Naive thymus-derived CD4-positive, alpha-beta T cell (primary cell): Measurements from ENCODE around the gene SALL4. TPM values are rescaled to one million over a fixed set of nuclear protein-coding genes. Genes with fewer than 3 reads are reported as not detected.

Source experiments
- ATAC-seq: fragments of 150-1000 bp; cut with Tn5 transposase; 2 replicates; pipeline ENCODE4 v1.10.0; 2021; ENCODE audit warnings: mild to moderate bottlenecking, moderate library complexity
- CTCF ChIA-PET: fragments of 350-600 bp; sonication (Branson Sonifier 250); formaldehyde crosslinking; loops from one replicate; lab custom pipeline; 2021; ENCODE audit warnings: antibody characterized with exemption; lab: Charles Lee
- POLR2A ChIA-PET: fragments of 350-600 bp; sonication (Branson Sonifier 250); formaldehyde crosslinking; loops from one replicate; lab custom pipeline; 2021; ENCODE audit warnings: antibody characterized with exemption, inconsistent platforms; lab: Charles Lee
- DNase-seq, 9 donors: peaks; one replicate each; pipeline versions ENCODE4 v3.0.0 to v3.0.0-alpha.2; 2020 to 2022; ENCODE audit warnings: mixed read lengths in 1 of 9
- H3K27ac ChIP-seq: one replicate; pipeline ENCODE4 v1.7.0; 2013; ENCODE audit warnings: mild to moderate bottlenecking, low read depth, low read length, moderate library complexity
- H3K27me3 ChIP-seq, 2 donors: one replicate each; pipeline ENCODE4 v1.7.0; 2013; ENCODE audit warnings: low read length in 2 of 2, mild to moderate bottlenecking in 2 of 2, moderate library complexity in 2 of 2; ENCODE audit not compliant: control insufficient read depth in 2 of 2, insufficient read depth in 2 of 2
- H3K36me3 ChIP-seq, 3 experiments: 1 replicate in 2 of 3; 2 replicates in 1 of 3; pipeline ENCODE4 v1.7.0; 2013; ENCODE audit warnings: low read length in 3 of 3, mild to moderate bottlenecking in 3 of 3, moderate library complexity in 1 of 3; ENCODE audit not compliant: insufficient read depth in 3 of 3, control insufficient read depth in 2 of 3
- H3K4me1 ChIP-seq, 2 donors: one replicate each; pipeline ENCODE4 v1.7.0; 2013; ENCODE audit warnings: low read length in 2 of 2, mild to moderate bottlenecking in 2 of 2, moderate library complexity in 1 of 2; ENCODE audit not compliant: control insufficient read depth in 2 of 2, insufficient read depth in 2 of 2
- H3K4me3 ChIP-seq: 2 replicates; pipeline ENCODE4 v1.7.0; 2013; ENCODE audit warnings: mild to moderate bottlenecking, low read length
- H3K9me3 ChIP-seq, 3 experiments: 1 replicate in 2 of 3; 2 replicates in 1 of 3; pipeline ENCODE4 v1.7.0; 2013; ENCODE audit warnings: low read length in 3 of 3; ENCODE audit not compliant: control insufficient read depth in 2 of 3
- H3K27ac Mint-ChIP-seq, 9 donors: one replicate each; pipeline ENCODE4 v1.8.0; 2020 to 2022; ENCODE audit warnings: mixed read lengths in 9 of 9, mild to moderate bottlenecking in 8 of 9, moderate library complexity in 5 of 9, inconsistent platforms in 2 of 9
- H3K27me3 Mint-ChIP-seq, 5 donors: one replicate each; pipeline ENCODE4 v1.8.0; 2021 to 2022; ENCODE audit warnings: mixed read lengths in 5 of 5, mild to moderate bottlenecking in 1 of 5
- H3K36me3 Mint-ChIP-seq, 5 donors: one replicate each; pipeline ENCODE4 v1.8.0; 2020 to 2022; ENCODE audit warnings: mixed read lengths in 5 of 5, mild to moderate bottlenecking in 3 of 5, inconsistent platforms in 1 of 5
- H3K4me1 Mint-ChIP-seq, 7 donors: one replicate each; pipeline ENCODE4 v1.8.0; 2020 to 2022; ENCODE audit warnings: mixed read lengths in 7 of 7, mild to moderate bottlenecking in 3 of 7, inconsistent platforms in 1 of 7
- H3K4me3 Mint-ChIP-seq, 10 donors: one replicate each; pipeline ENCODE4 v1.8.0; 2020 to 2022; ENCODE audit warnings: mild to moderate bottlenecking in 10 of 10, mixed read lengths in 10 of 10, moderate library complexity in 6 of 10, inconsistent platforms in 2 of 10
- H3K9me3 Mint-ChIP-seq, 11 donors: one replicate each; pipeline ENCODE4 v1.8.0; 2020 to 2022; ENCODE audit warnings: mixed read lengths in 11 of 11, mild to moderate bottlenecking in 4 of 11, inconsistent platforms in 1 of 11, moderate library complexity in 1 of 11
- intact Hi-C, 2 donors: fragments of 100-400 bp; cut with micrococcal nuclease; formaldehyde crosslinking; loops; one replicate each; pipeline ENCODE4 v1.15.1; 2023
- polyA plus RNA-seq, 2 donors: library from polyadenylated mRNA; unstranded; fragments of 300-500 nt; fragmentation: Illumina TruSeq; gene quantifications; one replicate each; pipeline ENCODE4 v1.2.3, GENCODE V29; 2021
- total RNA-seq, 6 experiments: library from RNA in 5 of 6; stranded (reverse) in 5 of 6; gene quantifications; 1 replicate in 5 of 6; 2 replicates in 1 of 6; pipeline ENCODE4 v1.2.3 and lab custom pipeline; 2021 to 2026

SALL4 gene
- total RNA-seq, result under 1 TPM in 3 of 5 experiments, not detected in 2; 0.15 to 0.32 (median 0.17) TPM
- polyA plus RNA-seq, result not detected
- not detected for total RNA-seq (lab: John Stamatoyannopoulos, UW)

- no peak within 1 kb of the TSS for H3K27ac Mint-ChIP-seq
- intact Hi-C loops, result no loop called here
Observed at GRCh38 chr20:51802170-51802751, at the start of gene SALL4. Gene SALL4, minus strand, starts transcription at chr20:51802521. Its CDS starts 113 bp downstream, at chr20:51802408.

DNA sequence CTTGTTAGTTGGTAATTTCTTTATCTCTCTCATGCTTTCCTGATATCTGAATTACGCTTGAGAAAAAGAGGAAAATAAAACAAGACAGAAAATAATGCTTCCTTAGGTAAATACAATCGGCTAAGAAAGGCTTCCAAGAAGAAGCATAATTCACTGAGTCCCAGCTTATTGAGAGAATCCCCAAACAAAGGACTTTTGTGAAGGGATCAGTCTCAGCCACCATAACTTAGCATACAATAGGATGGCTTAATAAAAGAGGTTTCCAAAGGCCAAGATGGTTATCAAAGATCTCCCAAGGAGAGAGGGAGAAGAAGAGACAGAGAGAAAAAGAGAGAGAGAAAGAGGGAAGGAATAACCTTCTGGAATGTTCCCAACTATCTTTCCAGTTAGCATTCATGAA lies 46.0 kb upstream of the SALL4 start:
- H3K4me3 Mint-ChIP-seq, result no peak overlapping the region
- Histone ChIP-seq H3K27ac (no peak overlapping the region), H3K36me3 (no peaks in the 10 kb centered on the region), H3K9me3 (no peaks in the 10 kb centered on the region), H3K4me1 (no peaks in the 10 kb centered on the region), H3K27me3 (no peaks in the 10 kb centered on the region), H3K4me3 (no peak overlapping the region)
- no peak overlapping the region for H3K27ac Mint-ChIP-seq
- H3K36me3 Mint-ChIP-seq, result no peaks in the 10 kb centered on the region
- no peak for ATAC-seq
- DNase-seq, result no peak
- POLR2A ChIA-PET, result no interaction called here
- CTCF ChIA-PET, result no interaction called here
- peaks cover 0 to 10% (median 5%) of the 10 kb centered on the region in 5 donors for H3K27me3 Mint-ChIP-seq
- intact Hi-C loops, result no loop called here
- no peaks in the 10 kb centered on the region for H3K4me1 Mint-ChIP-seq
- H3K9me3 Mint-ChIP-seq, result peaks cover 0 to 3% (median 0%) of the 10 kb centered on the region in 11 donors

More at GRCh38 chr20:51802170-51802751, at the start of gene SALL4:
- peaks cover 0 to 10% of the 10 kb centered on the region in 2 donors for H3K27me3 ChIP-seq
- H3K9me3 Mint-ChIP-seq, result peaks cover 0 to 4% (median 0%) of the 10 kb centered on the region in 11 donors
- ATAC-seq (no peak), DNase-seq (no peak)
- ChIA-PET CTCF (interaction anchor here (0.6 kb wide), 1 partner anchor 218 kb away, joined by 4 read pairs; no protein-coding TSS in a partner anchor), POLR2A (no interaction called here)
- peak within 1 kb of the TSS in 4 of 10 donors; percentile 27 to 80 (median 56) for H3K4me3 Mint-ChIP-seq
- no peaks in the 10 kb centered on the region for H3K4me1 ChIP-seq
- no peaks in the 10 kb centered on the region for H3K36me3 ChIP-seq
- H3K27me3 Mint-ChIP-seq, result peaks cover 54 to 72% (median 66%) of the 10 kb centered on the region in 5 donors
- peaks cover 5 to 18% (median 16%) of the 10 kb centered on the region in 7 donors for H3K4me1 Mint-ChIP-seq
- no peaks in the 10 kb centered on the region for H3K9me3 ChIP-seq
- no peaks in the 10 kb centered on the region for H3K36me3 Mint-ChIP-seq
- H3K27ac ChIP-seq, result no peak within 1 kb of the TSS
- no peak within 1 kb of the TSS for H3K4me3 ChIP-seq

- Histone ChIP-seq H3K9me3 (no peaks in the 10 kb centered on the region), H3K4me1 (no peaks in the 10 kb centered on the region), H3K27me3 (no peaks in the 10 kb centered on the region), H3K27ac (no peak overlapping the region), H3K36me3 (no peaks in the 10 kb centered on the region), H3K4me3 (no peak overlapping the region)
- no peak overlapping the region for H3K27ac Mint-ChIP-seq
- H3K27me3 Mint-ChIP-seq, result peaks cover 0 to 16% (median 12%) of the 10 kb centered on the region in 5 donors
- no peaks in the 10 kb centered on the region for H3K4me1 Mint-ChIP-seq
- POLR2A ChIA-PET, result no interaction called here
- CTCF ChIA-PET, result no interaction called here
- DNase-seq (no peak), ATAC-seq (no peak)
- intact Hi-C loops, result no loop called here
- peaks cover 0 to 3% (median 0%) of the 10 kb centered on the region in 5 donors for H3K36me3 Mint-ChIP-seq
- H3K9me3 Mint-ChIP-seq, result peaks cover 0 to 3% (median 0%) of the 10 kb centered on the region in 11 donors
- no peak overlapping the region for H3K4me3 Mint-ChIP-seq
Observed at GRCh38 chr20:51840865-51841264, 38.5 kb upstream of the SALL4 start.

GRCh38 chr20:51837876-51838420 lies 35.6 kb upstream of the SALL4 start:
- Histone ChIP-seq H3K4me1 (no peaks in the 10 kb centered on the region), H3K27me3 (no peaks in the 10 kb centered on the region), H3K9me3 (no peaks in the 10 kb centered on the region), H3K36me3 (no peaks in the 10 kb centered on the region), H3K4me3 (no peak overlapping the region), H3K27ac (no peak overlapping the region)
- ChIA-PET POLR2A (no interaction called here), CTCF (no interaction called here)
- DNase-seq (no peak), ATAC-seq (no peak)
- peaks cover 0 to 3% (median 0%) of the 10 kb centered on the region in 5 donors for H3K36me3 Mint-ChIP-seq
- no peak overlapping the region for H3K27ac Mint-ChIP-seq
- peaks cover 0 to 1% (median 0%) of the 10 kb centered on the region in 11 donors for H3K9me3 Mint-ChIP-seq
- H3K4me3 Mint-ChIP-seq, result no peak overlapping the region
- H3K27me3 Mint-ChIP-seq, result peaks cover 0 to 8% (median 2%) of the 10 kb centered on the region in 5 donors
- intact Hi-C loops, result no loop called here
- no peaks in the 10 kb centered on the region for H3K4me1 Mint-ChIP-seq

- Mint-ChIP-seq H3K4me1 (no peaks in the 10 kb centered on the region), H3K27ac (no peak overlapping the region), H3K36me3 (peaks cover 0 to 3% (median 0%) of the 10 kb centered on the region in 5 donors), H3K4me3 (no peak overlapping the region), H3K27me3 (peaks cover 0 to 8% (median 0%) of the 10 kb centered on the region in 5 donors), H3K9me3 (peaks cover 0 to 1% (median 0%) of the 10 kb centered on the region in 11 donors)
- Histone ChIP-seq H3K27ac (no peak overlapping the region), H3K36me3 (no peaks in the 10 kb centered on the region), H3K27me3 (no peaks in the 10 kb centered on the region), H3K9me3 (no peaks in the 10 kb centered on the region), H3K4me1 (no peaks in the 10 kb centered on the region), H3K4me3 (no peak overlapping the region)
- POLR2A ChIA-PET, result no interaction called here
- CTCF ChIA-PET, result interaction anchor here (0.6 kb wide), 1 partner anchor 30 kb away, joined by 4 read pairs; no protein-coding TSS in a partner anchor
- intact Hi-C loops, result no loop called here
- DNase-seq (no peak), ATAC-seq (no peak)
Observed at GRCh38 chr20:51837436-51837835, 35.1 kb upstream of the SALL4 start.

DNA sequence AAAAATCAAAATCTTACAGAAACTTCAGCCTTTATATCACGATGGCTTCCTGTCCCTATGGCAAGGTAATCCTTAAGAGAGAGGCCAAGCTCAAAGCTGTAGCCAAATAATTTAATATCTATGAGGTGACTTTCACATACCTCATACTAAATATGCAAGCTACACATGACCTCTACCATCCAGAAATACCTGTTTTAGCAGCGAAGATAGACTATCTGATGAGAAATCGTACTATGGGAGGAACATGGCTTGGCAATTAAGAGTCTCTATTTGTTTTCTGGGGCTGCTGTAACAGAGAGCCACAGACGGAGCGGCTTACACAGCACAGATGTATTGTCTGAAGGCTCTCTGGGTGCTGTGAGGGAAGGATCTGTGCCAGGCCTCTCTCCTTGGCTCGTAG lies 31.0 kb upstream of the SALL4 start:
- Histone ChIP-seq H3K4me1 (no peaks in the 10 kb centered on the region), H3K36me3 (no peaks in the 10 kb centered on the region), H3K27me3 (no peaks in the 10 kb centered on the region), H3K27ac (no peak overlapping the region), H3K9me3 (no peaks in the 10 kb centered on the region), H3K4me3 (no peak overlapping the region)
- Mint-ChIP-seq H3K4me3 (no peak overlapping the region), H3K36me3 (no peaks in the 10 kb centered on the region), H3K4me1 (no peaks in the 10 kb centered on the region), H3K27ac (no peak overlapping the region), H3K9me3 (peaks cover 0 to 1% (median 0%) of the 10 kb centered on the region in 11 donors), H3K27me3 (peaks cover 0 to 9% (median 2%) of the 10 kb centered on the region in 5 donors)
- DNase-seq (no peak), ATAC-seq (no peak)
- intact Hi-C loops, result no loop called here
- ChIA-PET CTCF (no interaction called here), POLR2A (no interaction called here)
